Myocyte (in vitro differentiated cells): Measurements from ENCODE around the gene HOXB7. TPM values are rescaled to one million over a fixed set of nuclear protein-coding genes. Genes with fewer than 3 reads are reported as not detected.

Experiments
- DNase-seq: peaks from one replicate; pipeline ENCODE4 v3.0.0-alpha.2; 2012; ENCODE audit warnings: low read depth
- total RNA-seq: library from RNA; depleted of rRNA; stranded (reverse); fragments of >200 nt; gene quantifications from 2 replicates; pipeline ENCODE4 v1.2.3, GENCODE V29; 2014

HOXB7 gene
- total RNA-seq, 1 donor from 2014 or later: 30.4 TPM

DNA sequence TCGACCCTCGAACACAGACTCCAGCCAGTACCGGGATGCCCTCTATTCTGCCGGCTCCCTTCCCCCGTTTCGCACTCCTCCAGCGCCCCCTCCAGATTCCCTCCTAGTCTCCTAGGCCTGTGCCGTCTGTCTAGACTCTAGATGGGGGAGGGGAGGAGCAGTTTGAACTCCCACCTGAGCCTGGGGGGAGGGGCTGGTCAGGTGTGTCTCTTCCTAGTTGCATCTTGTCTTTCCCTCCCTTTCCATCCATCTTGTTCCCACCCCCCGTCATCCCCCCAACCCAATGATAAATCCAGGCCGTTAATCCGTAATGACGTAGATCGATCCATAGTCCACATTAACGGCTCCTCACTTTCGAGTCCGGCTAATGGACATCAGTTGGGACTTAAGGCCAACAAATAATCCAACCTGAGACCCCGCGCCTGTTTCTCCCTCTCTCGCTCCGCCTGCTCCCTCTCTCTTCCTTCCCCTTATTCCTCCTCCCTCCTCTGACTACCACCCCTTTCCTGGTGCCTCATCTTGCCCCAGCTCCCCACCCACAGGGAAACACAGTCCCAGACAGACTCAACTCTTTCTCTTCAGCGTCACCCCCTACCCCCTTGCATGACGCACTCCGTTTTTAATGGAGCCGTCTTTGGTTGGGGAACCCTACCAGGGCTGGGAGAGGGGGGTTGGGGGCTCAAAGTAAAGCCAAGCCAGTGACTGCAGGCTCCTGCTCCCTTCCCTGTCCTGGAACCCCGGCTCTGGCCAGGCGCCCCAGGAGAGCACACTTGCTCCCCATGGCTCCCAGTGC is 13.9 kb downstream of the HOXB7 start:
- DNase-seq: no peak

DNA sequence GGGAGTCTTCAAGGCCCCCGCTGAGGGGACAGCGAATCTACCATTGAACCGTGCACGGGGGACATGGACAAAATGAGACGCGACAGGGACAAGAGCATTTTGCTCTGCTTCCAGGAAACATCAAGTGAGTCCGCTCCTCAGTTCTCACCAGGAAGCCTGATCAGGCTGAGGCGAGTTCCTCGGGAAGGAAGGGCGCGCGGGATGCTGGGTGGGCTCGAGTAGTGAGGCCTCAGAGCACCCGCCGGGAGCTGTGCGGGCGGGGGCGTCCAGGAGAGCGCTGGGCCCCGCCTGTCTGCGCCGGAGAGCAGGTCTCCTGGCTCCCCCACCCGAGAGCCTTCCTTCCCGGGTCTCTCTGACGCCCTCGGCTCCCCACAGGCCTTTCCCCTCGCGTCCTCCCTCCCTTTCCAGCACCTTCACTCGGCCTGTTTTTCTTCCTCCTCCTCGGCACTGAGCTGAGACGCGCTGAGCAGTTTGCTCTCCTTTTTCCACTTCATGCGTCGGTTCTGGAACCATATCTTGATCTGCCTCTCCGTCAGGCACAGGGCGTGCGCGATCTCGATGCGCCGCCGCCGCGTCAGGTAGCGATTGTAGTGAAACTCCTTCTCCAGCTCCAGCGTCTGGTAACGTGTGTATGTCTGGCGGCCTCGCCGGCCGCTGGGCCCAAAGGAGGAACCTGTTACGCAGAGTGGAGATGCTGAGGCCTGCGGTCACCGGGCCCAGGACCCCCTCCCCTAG is 14.7 kb downstream of the HOXB7 start:
- DNase-seq: no peak

DNA sequence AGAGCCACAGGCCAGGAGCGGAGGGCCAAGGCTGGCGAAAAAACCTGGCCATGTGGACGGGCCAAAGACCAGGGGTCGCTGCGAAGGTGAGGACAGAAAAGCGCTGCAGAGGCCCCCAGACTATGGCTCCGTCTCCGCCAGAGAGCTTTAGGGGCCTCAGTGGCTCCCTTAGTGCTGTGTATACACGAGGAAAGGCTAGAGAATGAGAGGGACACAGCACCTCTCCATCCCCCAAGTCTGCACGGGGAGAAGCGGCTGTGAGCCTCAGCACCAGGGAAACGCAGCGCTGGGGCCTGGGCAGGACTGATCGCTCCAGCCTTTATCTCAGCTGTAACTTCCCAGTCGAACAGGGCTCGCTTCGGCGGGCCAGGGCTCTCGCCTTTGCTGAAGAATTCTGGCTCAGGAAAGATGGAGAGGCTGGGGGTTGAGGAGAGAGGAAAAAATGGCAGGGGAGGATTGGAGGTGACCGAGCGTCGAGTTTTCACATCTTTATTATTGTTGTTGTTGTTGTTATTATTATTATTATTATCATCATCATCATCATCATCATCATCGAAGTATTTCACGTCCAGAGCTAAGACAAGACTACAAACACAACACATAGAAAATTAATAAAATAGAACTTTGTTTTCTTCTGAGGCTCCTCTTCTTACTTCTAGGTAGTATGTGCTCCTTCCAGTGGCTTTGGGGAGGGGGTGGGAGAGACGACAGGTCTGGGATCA is 15.4 kb downstream of the HOXB7 start:
- no peak for DNase-seq

DNA sequence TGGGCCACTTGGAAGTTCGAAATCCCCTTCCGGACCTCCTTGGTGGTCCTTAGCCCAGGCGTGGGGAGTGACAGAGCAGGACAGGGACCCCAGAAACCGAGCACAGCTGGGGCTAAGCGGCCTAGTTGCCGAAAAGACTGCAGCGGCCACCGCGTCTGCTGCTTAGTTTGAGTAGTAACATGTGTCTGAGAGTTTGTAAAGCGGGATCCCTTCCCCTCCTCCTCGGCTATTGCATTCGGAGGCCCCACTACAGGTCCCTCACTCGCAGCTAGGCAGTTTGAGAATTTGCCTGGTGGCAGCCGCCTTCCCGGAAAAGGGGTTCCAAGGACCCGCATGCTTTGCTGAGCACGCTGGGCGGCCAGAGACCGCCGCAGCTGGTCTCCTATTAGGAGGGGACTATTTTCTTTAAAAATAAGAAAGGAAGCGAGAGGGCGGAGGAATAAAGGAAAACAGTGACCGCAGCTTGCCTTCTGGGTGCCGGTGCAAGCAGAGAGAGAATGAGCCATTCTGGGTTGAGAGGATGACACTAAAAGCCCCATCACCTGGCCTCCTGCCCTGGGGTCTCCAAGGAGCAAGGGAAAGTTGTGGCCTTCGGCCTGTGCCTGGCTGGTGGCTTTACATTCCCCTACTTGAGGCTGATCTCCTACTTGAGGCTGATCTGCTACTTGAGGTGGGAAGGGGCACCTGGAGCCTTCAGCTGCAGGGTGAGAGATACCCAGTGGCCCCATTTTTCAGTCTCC is 16.1 kb downstream of the HOXB7 start:
- DNase-seq: no peak

DNA sequence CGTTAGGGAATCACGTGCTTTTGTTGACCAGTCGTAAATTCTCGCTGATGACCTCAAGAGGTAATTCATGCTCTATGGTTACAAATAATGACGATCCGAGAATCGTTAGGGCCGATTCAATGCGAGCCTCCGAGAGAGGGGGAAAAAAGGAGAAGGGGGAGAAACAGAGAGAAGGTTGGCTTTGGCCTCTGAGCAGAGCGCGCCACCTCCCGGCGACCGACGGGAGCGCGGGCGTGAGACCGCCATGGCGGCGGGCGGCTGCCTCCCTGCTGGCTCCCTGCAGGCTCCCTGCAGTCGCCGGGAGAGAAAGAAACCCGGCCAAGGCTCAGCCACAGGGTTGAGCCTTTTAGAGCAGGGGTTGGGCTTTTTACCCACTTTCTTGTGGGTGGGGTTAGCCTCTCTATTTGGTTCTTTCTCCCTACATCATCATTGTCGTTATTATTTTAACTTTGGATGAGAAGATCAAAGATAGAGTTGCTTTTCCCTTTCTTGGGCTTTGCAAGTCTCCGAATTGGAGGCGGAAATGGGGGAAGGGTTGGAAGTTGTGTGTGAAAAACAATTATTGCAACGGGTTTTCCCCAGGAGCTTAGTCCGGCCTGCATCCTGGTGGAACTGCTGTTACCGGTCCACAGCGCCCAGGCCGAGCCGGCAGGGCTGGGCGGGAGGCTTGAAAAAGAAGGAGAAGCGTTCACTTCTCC is 16.8 kb downstream of the HOXB7 start:
- peak; percentile 80 for DNase-seq

DNA sequence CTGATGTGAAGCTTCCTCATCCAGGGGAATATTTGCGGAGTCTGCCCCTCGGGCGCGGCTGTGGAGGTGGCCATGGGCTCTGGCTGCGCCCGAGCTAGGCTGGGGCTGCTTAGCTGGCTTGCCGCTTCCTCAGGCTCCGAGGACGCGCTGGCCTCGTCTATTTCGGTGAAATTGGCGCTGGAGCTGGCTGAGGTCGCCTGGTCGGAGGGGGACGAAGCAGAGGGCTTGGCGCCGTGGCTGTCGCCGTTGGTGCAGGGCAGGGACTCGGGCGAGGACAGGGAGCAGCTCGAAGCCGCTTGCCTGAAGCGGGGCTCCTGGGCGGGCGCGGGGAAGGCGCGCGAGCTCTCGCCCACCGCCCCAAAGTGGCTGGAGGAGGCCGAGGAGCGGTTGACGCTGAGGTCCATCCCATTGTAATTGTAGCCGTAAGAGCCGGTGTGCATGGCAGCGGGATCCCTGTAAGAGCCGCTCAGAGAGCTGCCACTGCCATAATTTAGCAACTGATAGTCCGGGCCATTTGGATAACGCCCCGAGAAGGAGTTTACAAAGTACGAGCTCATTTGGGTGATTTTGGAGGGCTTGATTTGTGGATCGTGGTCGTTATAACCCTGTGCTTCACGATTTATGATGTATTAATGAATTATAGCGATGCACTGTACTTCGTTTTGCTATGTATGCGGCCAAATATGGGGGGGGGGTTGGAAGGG is 17.5 kb downstream of the HOXB7 start, which contains the start of gene HOXB5:
Gene HOXB5 (minus strand): TSS at position 654 of the 704 bp plus-strand sequence. CDS start 97 bp downstream, at position 557.
- no peak for DNase-seq

DNA sequence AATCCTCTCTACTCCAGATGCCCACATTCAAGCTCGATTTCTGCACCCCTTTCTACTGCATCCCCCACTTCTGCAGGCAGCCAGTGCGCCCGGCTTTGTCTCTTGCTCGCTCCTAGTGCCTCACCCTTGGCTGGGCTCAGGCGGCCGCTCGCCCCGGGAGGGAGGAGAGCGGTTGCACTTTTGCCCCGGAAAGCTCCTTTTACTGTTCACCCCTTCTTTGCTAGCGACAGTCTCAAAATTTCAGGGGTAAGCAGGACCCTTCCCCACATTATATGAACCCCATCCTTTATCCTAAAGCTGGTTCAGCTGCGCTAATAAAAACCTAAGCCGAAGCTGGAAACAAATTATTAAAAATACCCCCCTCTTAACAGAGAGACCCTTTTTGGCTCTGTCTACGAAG is 18.2 kb downstream of the HOXB7 start:
- DNase-seq: no peak

DNA sequence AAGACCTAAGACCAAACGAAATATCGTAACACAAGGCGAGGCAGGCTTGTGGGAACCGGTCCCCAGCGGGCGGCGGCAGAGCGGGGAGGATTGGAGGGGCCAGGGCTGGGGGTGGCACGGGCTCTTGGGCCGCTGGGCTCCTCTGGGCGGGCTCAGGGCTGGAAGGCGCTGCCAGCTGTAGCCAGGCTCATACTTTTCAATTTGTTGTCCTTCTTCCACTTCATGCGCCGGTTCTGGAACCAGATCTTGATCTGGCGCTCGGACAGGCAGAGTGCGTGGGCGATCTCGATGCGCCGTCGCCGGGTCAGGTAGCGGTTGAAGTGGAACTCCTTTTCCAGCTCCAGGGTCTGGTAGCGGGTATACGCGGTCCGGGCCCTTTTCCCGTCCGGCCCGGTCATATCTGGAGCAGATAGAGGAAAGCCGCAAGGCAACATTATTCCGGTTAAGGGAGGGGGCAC is 18.7 kb downstream of the HOXB7 start:
- no peak for DNase-seq

DNA sequence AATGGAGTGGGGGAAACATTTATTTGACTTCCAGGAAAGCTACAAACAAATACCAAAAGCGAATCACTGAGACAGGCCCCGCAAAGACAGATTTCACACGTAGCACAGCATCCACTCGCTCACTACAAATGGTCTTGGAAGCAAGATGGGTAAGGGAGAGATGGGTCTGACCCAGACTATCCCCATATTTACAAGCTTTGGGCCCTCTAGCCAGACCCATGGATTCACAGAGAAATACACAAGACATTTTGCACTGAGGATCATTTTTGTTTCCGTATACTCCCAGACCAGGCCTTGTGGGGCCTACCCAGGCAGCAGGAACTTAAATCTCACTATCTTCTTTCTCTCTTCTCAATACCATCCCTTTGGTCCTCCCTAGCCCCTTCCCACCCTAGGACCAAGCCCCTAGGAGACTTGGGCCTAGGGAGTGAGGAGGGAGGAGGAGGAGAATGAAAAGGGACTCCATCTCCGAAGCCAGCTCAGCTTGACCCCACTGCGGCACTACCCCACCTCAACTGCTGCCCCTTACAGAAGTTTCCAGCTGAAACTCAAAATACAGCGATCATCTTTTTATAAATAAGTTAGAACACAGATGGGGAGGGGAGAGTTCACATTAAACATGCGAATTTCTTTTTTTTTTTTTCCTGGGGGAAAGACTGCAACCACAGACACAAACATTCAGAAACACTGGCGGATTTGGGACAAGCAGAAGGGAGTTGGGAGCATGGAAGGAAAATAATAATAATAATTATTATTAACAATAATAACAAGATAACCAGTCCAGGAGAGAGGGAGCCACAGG is 19.4 kb downstream of the HOXB7 start:
- no peak for DNase-seq

DNA sequence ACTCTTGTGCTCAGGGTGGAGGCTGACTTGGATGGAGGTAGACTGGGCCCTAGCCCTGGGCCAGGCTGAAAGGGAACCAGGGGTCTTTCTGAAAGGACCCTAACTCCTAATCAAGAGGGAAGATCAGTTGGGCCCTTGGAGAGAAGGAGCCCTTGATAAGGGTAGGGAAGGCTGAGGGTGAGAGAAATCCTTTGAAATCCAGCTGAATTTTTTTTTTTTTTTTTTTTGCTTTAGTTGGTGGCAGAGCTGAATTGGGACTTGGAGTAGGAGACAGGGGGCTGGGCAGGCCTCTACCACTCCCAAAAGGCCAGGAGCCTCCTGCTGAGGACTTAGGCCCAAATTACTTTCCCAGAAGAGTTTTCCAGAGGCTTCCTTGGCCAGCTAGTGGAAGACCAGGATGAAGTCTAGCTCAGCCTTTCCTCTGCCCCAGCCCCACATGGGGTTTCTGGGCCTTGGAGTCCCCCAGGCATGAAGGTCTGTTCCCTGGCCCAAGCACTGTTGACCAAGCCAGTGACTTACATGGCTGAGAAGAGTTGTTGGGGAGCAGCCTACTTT is 20.1 kb downstream of the HOXB7 start:
- DNase-seq: no peak

DNA sequence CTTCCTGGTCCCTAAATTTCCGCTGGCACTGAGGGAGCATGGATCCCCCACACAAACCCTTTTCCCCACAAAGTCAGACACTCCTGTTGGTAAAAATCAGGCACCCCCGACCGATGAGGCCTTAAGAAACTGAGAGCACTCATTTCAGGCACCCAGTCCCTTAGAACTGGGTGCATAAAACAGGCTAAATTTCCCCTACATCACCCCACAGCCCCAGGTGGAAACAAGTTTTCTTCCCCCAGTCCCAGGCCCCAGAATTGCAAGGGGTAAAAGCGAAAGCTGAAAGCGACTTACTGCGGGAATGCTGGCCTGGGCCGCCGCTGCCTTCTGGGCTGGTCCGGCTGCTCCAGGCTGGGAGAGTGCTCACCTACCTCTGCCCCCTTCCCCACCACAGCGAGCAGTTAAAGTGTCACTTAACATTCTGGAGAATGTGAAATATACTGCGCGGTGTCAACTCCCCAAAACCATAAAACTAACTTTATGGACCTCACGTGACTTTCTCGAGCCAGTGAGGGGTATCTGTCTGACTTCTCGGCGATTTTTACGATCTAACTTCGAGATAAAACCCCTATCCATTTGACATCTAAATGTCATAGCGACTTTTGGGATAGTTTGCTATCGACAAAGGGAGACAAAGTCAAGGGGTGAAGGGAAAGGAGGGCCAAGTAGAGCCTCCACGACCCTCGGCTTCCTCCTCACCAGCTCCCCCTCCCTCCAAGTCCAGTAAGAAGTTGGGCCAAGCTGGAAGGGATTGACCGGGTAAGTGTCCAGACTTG is 20.8 kb downstream of the HOXB7 start, which contains the start of gene HOXB3:
Gene HOXB3 (minus strand): TSS at position 411 of the 776 bp plus-strand sequence. CDS start 37,767 bp downstream, outside the sequence.
- DNase-seq: no peak

DNA sequence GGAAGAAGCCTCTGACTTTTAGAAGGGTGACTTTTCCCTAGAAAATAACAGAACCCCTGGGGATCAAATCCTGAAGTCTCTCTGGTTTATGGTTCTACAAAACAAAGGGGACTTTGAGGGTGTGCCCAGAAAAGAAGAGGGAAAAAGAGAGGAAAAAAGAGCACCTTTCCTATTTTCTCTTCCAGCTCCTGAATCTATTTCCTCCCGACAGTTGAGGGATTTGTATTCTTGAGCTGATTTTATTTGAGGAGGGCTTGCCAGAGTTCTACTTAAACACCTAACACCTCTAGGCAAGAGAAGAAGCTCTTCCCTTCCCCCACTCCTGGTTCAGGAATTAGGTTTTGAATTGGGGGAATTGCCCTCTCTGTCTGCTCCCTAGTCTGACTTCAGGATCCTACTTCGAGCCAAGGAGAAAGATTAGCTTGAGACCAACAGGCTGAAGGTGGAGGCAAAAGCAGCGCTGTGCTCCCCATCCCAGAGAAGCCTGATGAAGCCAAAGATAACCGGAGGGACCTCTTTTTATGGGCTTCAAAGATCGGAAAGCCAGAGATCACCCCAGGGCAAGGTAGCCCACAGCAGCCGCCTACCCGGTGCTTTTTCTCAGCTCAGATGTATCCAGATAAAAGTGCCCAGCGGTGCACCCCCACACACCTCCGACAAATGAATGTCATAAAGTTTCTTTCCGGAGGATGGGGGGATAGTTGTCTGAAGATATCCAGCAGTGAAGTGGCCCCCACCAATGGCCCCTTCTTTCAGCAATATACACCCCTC is 21.6 kb downstream of the HOXB7 start:
- no peak for DNase-seq

DNA sequence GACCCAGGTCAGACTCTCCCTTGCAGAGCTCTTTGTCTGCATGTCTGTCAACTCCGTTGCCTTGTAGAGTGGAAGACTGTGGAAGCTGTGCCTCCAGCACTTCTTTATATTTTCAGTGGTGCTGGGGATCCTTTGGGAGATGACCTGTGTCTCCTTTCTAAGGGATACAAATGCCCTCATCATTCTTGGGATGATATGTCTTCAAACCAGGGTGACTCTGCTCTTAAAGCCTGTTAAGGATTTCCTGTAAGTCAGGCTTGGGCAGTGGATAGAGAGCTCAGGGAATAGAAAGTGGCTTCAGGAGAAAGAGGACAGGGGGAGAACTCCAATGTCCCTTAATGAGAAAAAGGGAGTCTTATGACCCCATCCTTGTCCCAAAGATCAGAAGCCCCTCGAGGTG is 22.3 kb downstream of the HOXB7 start:
- DNase-seq: no peak

DNA sequence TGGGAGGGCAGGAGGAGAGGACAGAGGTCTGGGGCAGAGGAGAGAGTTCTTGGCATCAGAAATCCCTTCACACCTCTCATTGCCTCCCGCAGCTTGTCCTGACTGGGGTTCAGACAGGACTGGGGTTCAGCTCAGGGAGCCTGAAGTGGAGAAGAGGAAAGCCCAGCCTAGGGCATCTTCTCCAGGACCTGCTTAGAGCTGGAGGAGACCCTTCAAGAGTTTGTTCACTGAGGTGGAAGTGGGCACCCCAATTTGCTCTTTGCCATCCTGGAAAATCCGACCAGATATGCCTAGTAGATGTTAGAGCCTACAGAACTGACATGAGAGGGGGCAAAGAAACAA is 22.8 kb downstream of the HOXB7 start:
- DNase-seq: no peak

DNA sequence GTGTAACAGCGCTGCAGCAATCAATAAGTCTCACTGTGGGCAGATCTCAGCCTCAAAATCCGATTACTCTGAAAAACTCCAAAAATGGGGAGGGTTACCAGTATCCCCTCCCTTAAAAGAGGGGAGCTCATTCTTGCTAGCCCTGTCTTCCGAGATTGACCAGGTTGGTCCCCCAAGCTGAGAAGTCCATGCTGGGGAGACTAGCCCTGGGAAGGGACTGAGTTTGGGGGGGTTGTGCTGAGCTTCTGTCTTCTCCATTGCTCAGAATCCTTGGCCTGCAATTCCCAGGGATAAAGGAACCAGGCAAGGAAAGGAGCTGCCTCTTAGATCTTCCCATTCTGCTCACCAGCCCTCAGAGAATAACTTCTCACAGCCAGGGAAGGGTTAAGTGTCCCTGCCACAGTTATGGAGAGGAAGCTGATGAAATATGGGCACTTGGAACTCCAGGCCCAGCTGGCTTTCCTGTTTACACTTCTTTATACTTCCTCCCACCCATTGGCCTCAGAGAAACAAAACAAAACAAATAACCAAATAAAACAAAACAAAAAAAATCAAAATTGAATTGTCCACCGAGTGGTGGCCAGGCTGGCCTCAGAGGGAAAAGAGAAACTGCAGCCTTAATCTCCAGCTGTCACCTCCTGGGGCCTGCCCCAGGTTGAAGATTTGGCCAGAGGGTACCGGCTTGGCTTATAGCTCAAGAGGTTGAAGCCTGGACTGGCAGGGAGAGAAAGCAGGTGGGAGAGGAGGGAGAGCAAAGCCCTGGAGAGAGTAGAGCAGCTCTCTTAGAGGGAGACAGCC is 23.3 kb downstream of the HOXB7 start:
- DNase-seq: no peak
